Tibial nerve (tissue), 4 donors: ENCODE measurements around the gene WDR27. TPM values are rescaled to one million over a fixed set of nuclear protein-coding genes. Genes with fewer than 3 reads are reported as not detected.

ENCODE experiments used
- DNase-seq, 2 donors: peaks; one replicate each; pipeline ENCODE4 v3.0.0-alpha.2; 2019; ENCODE audit warnings: low spot score in 2 of 2
- H3K27ac ChIP-seq, 4 donors: fragments of 200-600 bp; sonication (generic) in 3 of 4; one replicate each; pipeline ENCODE4 v1.5.1; 2017 to 2019; ENCODE audit warnings: mild to moderate bottlenecking in 1 of 4
- H3K27me3 ChIP-seq, 2 donors: fragments of 200-600 bp; sonication (generic) in 1 of 2; one replicate each; pipeline versions ENCODE4 v1.5.1 to v1.6.0; 2017 to 2019
- H3K36me3 ChIP-seq, 3 donors: fragments of 200-600 bp; sonication (generic); one replicate each; pipeline ENCODE4 v1.5.1; 2018 to 2019
- H3K4me1 ChIP-seq, 4 donors: fragments of 200-600 bp; sonication (generic) in 3 of 4; one replicate each; pipeline ENCODE4 v1.5.1; 2017 to 2019
- H3K4me3 ChIP-seq, 4 donors: fragments of 200-600 bp; sonication (generic) in 3 of 4; one replicate each; pipeline ENCODE4 v1.5.1; 2017 to 2019; ENCODE audit warnings: mild to moderate bottlenecking in 1 of 4, moderate library complexity in 1 of 4
- H3K9me3 ChIP-seq, 4 donors: fragments of 200-600 bp; sonication (generic) in 3 of 4; one replicate each; pipeline ENCODE4 v1.5.1; 2017 to 2019
- EP300 ChIP-seq, 2 donors: sonication (generic); formaldehyde crosslinking; IDR thresholded peaks; one replicate each; pipeline ENCODE4 v1.6.1; 2017; ENCODE audit warnings: antibody characterized with exemption in 2 of 2, mild to moderate bottlenecking in 1 of 2
- POLR2A ChIP-seq, 2 donors: fragments of 450-650 bp; IDR thresholded peaks; one replicate each; pipeline ENCODE4 v1.6.1; 2017; ENCODE audit warnings: antibody characterized with exemption in 2 of 2, mild to moderate bottlenecking in 2 of 2, moderate library complexity in 2 of 2
- WGBS, 2 donors: methylation state at CpG; one replicate each; pipeline ENCODE4 v1.1.5; 2018; 5-methylcytosine and 5-hydroxymethylcytosine counted together
- total RNA-seq, 4 donors: library from RNA; depleted of rRNA; stranded (reverse); fragments of >200 nt; gene quantifications; one replicate each; pipeline ENCODE4 v1.1.0, GENCODE V29; 2016
- TF ChIP-seq, protein P1 (sequence below), 5 experiments: fragments of 200-600 bp in 3 of 5; fragments of 450-650 bp in 2 of 5; sonication (generic) in 3 of 5; IDR thresholded peaks; one replicate each; pipeline ENCODE4 v1.5.1; 2016 to 2019; ENCODE audit warnings: antibody characterized with exemption in 5 of 5, mild to moderate bottlenecking in 3 of 5, moderate library complexity in 2 of 5

The WDR27 gene
- 10 to 100 TPM; 33.9 to 57.5 (median 52.5) TPM for total RNA-seq

DNA sequence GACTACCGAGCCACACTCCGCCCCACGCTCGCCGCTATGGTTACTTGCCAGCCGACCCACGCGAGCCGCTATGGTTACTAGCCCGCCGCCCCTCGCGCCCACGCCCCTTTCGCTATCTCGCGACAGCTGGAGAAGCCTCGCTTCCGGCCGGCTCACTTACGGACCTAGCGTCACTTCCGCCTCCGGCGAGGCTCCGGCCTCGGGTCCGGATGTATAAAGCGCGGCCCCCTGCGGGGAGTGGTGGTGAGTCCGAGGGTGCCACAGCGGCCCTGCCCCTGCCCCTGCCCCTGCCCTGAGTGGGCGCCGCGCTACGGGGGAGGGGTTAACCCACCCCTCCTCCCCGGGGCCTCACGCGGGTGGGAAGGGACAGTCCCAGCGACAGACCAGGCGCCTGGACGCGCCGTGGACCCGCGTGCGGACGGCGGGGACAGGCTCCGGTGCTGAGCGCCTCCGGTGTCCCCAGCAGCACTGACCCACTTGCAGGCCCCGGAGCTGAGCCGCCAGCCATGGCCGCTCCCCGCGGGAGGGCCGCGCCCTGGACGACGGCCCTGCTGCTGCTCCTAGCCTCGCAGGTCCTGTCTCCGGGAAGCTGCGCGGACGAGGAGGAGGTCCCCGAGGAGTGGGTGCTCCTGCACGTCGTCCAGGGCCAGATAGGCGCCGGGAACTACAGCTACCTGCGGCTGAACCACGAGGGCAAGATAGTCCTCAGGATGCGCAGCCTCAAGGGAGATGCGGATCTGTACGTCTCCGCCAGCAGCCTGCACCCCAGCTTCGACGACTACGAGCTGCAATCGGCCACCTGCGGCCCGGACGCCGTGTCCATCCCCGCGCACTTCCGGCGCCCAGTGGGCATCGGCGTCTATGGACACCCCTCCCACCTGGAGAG, at the start of gene WDR27, which contains the start of gene C6orf120:
TSS of gene WDR27 (minus strand) at position 76 of the 886 bp plus-strand sequence. CDS start 13,024 bp downstream, outside the sequence.
TSS of gene C6orf120 (plus strand) at position 173 of the 886 bp plus-strand sequence. CDS start at position 507, 334 bp downstream.
- H3K4me1 ChIP-seq = peaks cover 0 to 55% (median 27%) of the 10 kb centered on the region in 4 donors
- peak within 1 kb of the TSS; percentile 76 to 97 (median 90) for H3K4me3 ChIP-seq
- H3K9me3 ChIP-seq = no peaks in the 10 kb centered on the region
- 2% methylated on average over 11 of the region's 92 CpGs; no CpG with 5 or more reads in 1 of the 2 donors for WGBS, 2 donors
- H3K27ac ChIP-seq = peak within 1 kb of the TSS; percentile 65 to 96 (median 94)
- no peaks in the 10 kb centered on the region for H3K27me3 ChIP-seq
- DNase-seq = peak; percentile 91 to 93
- TF ChIP-seq POLR2A (IDR thresholded peaks at IDR 0.05) (peak; percentile 80 to 94), EP300 (IDR thresholded peaks at IDR 0.05) (peak; percentile 56 to 98)
- TF ChIP-seq, protein P1, sequence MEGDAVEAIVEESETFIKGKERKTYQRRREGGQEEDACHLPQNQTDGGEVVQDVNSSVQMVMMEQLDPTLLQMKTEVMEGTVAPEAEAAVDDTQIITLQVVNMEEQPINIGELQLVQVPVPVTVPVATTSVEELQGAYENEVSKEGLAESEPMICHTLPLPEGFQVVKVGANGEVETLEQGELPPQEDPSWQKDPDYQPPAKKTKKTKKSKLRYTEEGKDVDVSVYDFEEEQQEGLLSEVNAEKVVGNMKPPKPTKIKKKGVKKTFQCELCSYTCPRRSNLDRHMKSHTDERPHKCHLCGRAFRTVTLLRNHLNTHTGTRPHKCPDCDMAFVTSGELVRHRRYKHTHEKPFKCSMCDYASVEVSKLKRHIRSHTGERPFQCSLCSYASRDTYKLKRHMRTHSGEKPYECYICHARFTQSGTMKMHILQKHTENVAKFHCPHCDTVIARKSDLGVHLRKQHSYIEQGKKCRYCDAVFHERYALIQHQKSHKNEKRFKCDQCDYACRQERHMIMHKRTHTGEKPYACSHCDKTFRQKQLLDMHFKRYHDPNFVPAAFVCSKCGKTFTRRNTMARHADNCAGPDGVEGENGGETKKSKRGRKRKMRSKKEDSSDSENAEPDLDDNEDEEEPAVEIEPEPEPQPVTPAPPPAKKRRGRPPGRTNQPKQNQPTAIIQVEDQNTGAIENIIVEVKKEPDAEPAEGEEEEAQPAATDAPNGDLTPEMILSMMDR (IDR thresholded peaks at IDR 0.05) = peak in 2 of 5 experiments; percentile 18 to 44
- peaks cover 0 to 33% (median 0%) of the 10 kb centered on the region in 3 donors for H3K36me3 ChIP-seq

GRCh38 chr6:169746556-169746955, 44.7 kb upstream of the WDR27 start:
- Histone ChIP-seq H3K27me3 (no peaks in the 10 kb centered on the region), H3K4me1 (peaks cover 0 to 19% (median 3%) of the 10 kb centered on the region in 4 donors), H3K9me3 (peaks cover 0 to 20% (median 2%) of the 10 kb centered on the region in 4 donors), H3K27ac (no peak overlapping the region), H3K36me3 (no peaks in the 10 kb centered on the region), H3K4me3 (no peak overlapping the region)
- WGBS, 2 donors = 84 to 95% methylated on average over 1 of the region's 1 CpG
- TF ChIP-seq POLR2A (IDR thresholded peaks at IDR 0.05) = no peak
- TF ChIP-seq, protein P1 (IDR thresholded peaks at IDR 0.05) = no peak
- TF ChIP-seq EP300 (IDR thresholded peaks at IDR 0.05) = no peak
- DNase-seq = no peak

DNA sequence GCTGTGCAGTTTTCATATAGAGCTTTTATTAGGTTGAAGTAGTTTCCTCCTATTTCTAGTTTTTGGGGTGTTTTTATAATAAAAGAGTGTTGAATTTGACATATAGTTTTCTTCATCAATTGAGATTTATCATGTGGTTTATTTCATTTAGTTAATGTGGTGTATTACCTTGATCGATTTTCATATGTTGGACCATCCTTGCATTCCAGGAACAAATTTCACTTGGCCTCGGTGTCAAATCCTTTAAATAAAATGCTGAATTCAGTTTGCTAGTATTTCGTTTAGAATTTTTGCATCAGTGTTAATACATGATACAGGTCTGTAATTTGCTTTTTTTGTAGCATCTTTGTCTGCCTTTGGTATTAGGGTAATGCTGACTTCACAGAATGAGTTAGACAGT, 43.6 kb upstream of the WDR27 start:
- no peaks in the 10 kb centered on the region for H3K36me3 ChIP-seq
- TF ChIP-seq, protein P1 (IDR thresholded peaks at IDR 0.05) = no peak
- TF ChIP-seq POLR2A (IDR thresholded peaks at IDR 0.05) (no peak), EP300 (IDR thresholded peaks at IDR 0.05) (no peak)
- WGBS, 2 donors = 90 to 92% methylated on average over 3 of the region's 3 CpGs
- no peaks in the 10 kb centered on the region for H3K27me3 ChIP-seq
- H3K4me3 ChIP-seq = no peak overlapping the region
- no peak for DNase-seq
- peaks cover 0 to 20% (median 2%) of the 10 kb centered on the region in 4 donors for H3K9me3 ChIP-seq
- peaks cover 0 to 13% (median 1%) of the 10 kb centered on the region in 4 donors for H3K4me1 ChIP-seq
- no peak overlapping the region for H3K27ac ChIP-seq

DNA sequence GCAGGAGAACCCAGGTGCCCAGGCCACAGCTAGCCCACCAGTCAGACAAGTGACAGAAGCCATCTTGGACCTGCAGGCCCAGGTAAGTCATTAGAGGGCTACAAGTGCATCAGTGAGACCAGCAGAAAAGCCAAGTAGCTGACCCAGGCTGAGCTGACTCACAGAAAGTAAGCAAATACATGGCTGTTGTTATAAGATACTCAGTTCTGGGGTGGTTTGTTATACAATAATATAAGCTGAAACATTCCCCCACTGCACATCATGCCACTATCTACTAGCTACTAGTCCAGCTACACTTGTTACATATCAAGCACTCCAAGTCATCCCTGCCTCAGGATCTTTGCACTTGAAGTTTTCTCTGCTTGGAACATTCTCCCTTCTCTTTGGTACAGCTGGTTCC, 39.5 kb upstream of the WDR27 start:
- H3K27me3 ChIP-seq = no peaks in the 10 kb centered on the region
- no peak overlapping the region for H3K27ac ChIP-seq
- DNase-seq = no peak
- no peak overlapping the region for H3K4me3 ChIP-seq
- H3K4me1 ChIP-seq = peaks cover 0 to 5% (median 0%) of the 10 kb centered on the region in 4 donors
- TF ChIP-seq POLR2A (IDR thresholded peaks at IDR 0.05) (no peak), EP300 (IDR thresholded peaks at IDR 0.05) (no peak)
- TF ChIP-seq, protein P1 (IDR thresholded peaks at IDR 0.05) = no peak
- no peaks in the 10 kb centered on the region for H3K36me3 ChIP-seq
- peaks cover 0 to 11% (median 2%) of the 10 kb centered on the region in 4 donors for H3K9me3 ChIP-seq
